CD4-positive, alpha-beta T cell (primary cell): Measurements from ENCODE around the gene DKKL1. TPM values are rescaled to one million over a fixed set of nuclear protein-coding genes. Genes with fewer than 3 reads are reported as not detected.

Experiments used
- ATAC-seq: fragments of 200-7000 bp; cut with Tn5 transposase; one replicate; pipeline ENCODE4 v1.10.0; 2022; ENCODE audit warnings: mild to moderate bottlenecking; ENCODE audit not compliant: poor library complexity
- CTCF ChIA-PET: fragments of 350-600 bp; sonication (Branson Sonifier 250); formaldehyde crosslinking; loops from one replicate; lab custom pipeline; 2021; ENCODE audit warnings: antibody characterized with exemption, inconsistent platforms; lab: Charles Lee
- POLR2A ChIA-PET: fragments of 350-600 bp; sonication (Branson Sonifier 250); formaldehyde crosslinking; loops from one replicate; lab custom pipeline; 2021; ENCODE audit warnings: antibody characterized with exemption, inconsistent platforms; lab: Charles Lee
- DNase-seq, 14 experiments: peaks; one replicate each; pipeline ENCODE4 v3.0.0-alpha.2; 2013 to 2020; ENCODE audit warnings: mixed read lengths in 2 of 14
- H3K27ac ChIP-seq, 2 donors: one replicate each; pipeline versions ENCODE4 v1.5.1 to v1.7.0; 2013; ENCODE audit warnings: low read length in 2 of 2, low read depth in 1 of 2, mild to moderate bottlenecking in 1 of 2
- H3K27me3 ChIP-seq, 2 experiments: 1 replicate in 1 of 2; 2 replicates in 1 of 2; pipeline versions ENCODE4 v1.6.1 to v1.7.0; 2013; ENCODE audit warnings: low read length in 2 of 2, control low read depth in 1 of 2, mild to moderate bottlenecking in 1 of 2, moderate library complexity in 1 of 2; ENCODE audit not compliant: insufficient read depth in 2 of 2, control insufficient read depth in 1 of 2
- H3K36me3 ChIP-seq: one replicate; pipeline ENCODE4 v1.6.1; 2013; ENCODE audit warnings: low read length, control low read depth; ENCODE audit not compliant: insufficient read depth
- H3K4me1 ChIP-seq: one replicate; pipeline ENCODE4 v1.6.1; 2013; ENCODE audit warnings: low read length, control low read depth; ENCODE audit not compliant: insufficient read depth
- H3K4me3 ChIP-seq: one replicate; pipeline ENCODE4 v1.5.1; 2013; ENCODE audit warnings: mild to moderate bottlenecking, low read length, moderate library complexity
- H3K9me3 ChIP-seq, 2 experiments: 1 replicate in 1 of 2; 2 replicates in 1 of 2; pipeline versions ENCODE4 v1.6.1 to v1.7.0; 2013; ENCODE audit warnings: low read length in 2 of 2, mild to moderate bottlenecking in 2 of 2, control low read depth in 1 of 2, moderate library complexity in 1 of 2; ENCODE audit not compliant: control insufficient read depth in 1 of 2, insufficient read depth in 1 of 2
- H3K27ac Mint-ChIP-seq: one replicate; pipeline ENCODE4 v1.8.0; 2020; ENCODE audit warnings: mixed read lengths
- H3K27me3 Mint-ChIP-seq: one replicate; pipeline ENCODE4 v1.8.0; 2021; ENCODE audit warnings: mixed read lengths
- H3K36me3 Mint-ChIP-seq: one replicate; pipeline ENCODE4 v1.8.0; 2021; ENCODE audit warnings: low read depth, mixed read lengths
- H3K4me1 Mint-ChIP-seq: one replicate; pipeline ENCODE4 v1.8.0; 2021; ENCODE audit warnings: low read depth, mixed read lengths
- H3K4me3 Mint-ChIP-seq: one replicate; pipeline ENCODE4 v1.8.0; 2020; ENCODE audit warnings: mild to moderate bottlenecking, mixed read lengths
- H3K9me3 Mint-ChIP-seq: one replicate; pipeline ENCODE4 v1.8.0; 2020; ENCODE audit warnings: mixed read lengths
- intact Hi-C, 2 experiments: fragments of 100-400 bp; cut with DNase I in 1 of 2; cut with micrococcal nuclease in 1 of 2; formaldehyde crosslinking; loops; one replicate each; pipeline versions ENCODE4 v1.15.1 to v1.9.0; 2023 to 2025; cut with DNase I, micrococcal nuclease
- total RNA-seq, 174 experiments: library from RNA in 2 of 174; stranded (reverse) in 2 of 174; gene quantifications; one replicate each; pipeline ENCODE4 v1.2.3 and lab custom pipeline; 2021 to 2026
- TF ChIP-seq, protein P1 (sequence below): fragments of 200-600 bp; IDR thresholded peaks from one replicate; pipeline ENCODE4 v1.8.0; 2022; ENCODE audit warnings: antibody characterized with exemption, mild to moderate bottlenecking

The DKKL1 gene
- total RNA-seq, 2 experiments from 2014 or later = not detected

- Histone ChIP-seq H3K9me3 (peaks cover 5 to 8% of the 10 kb centered on the region in 2 experiments), H3K36me3 (no peaks in the 10 kb centered on the region), H3K27ac (no peak overlapping the region), H3K4me3 (no peak overlapping the region), H3K27me3 (peaks cover 0 to 8% of the 10 kb centered on the region in 2 experiments), H3K4me1 (no peaks in the 10 kb centered on the region)
- ChIA-PET CTCF (no interaction called here), POLR2A (no interaction called here)
- Mint-ChIP-seq H3K36me3 (no peaks in the 10 kb centered on the region), H3K4me3 (no peak overlapping the region), H3K27me3 (peaks cover 7% of the 10 kb centered on the region), H3K9me3 (peaks cover 3% of the 10 kb centered on the region), H3K4me1 (no peaks in the 10 kb centered on the region), H3K27ac (no peak overlapping the region)
- ATAC-seq = no peak
- no peak for DNase-seq
- intact Hi-C loops = no loop called here
- TF ChIP-seq, protein P1, sequence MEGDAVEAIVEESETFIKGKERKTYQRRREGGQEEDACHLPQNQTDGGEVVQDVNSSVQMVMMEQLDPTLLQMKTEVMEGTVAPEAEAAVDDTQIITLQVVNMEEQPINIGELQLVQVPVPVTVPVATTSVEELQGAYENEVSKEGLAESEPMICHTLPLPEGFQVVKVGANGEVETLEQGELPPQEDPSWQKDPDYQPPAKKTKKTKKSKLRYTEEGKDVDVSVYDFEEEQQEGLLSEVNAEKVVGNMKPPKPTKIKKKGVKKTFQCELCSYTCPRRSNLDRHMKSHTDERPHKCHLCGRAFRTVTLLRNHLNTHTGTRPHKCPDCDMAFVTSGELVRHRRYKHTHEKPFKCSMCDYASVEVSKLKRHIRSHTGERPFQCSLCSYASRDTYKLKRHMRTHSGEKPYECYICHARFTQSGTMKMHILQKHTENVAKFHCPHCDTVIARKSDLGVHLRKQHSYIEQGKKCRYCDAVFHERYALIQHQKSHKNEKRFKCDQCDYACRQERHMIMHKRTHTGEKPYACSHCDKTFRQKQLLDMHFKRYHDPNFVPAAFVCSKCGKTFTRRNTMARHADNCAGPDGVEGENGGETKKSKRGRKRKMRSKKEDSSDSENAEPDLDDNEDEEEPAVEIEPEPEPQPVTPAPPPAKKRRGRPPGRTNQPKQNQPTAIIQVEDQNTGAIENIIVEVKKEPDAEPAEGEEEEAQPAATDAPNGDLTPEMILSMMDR = no peak
These were observed 14.8 kb downstream of the DKKL1 start for GRCh38 chr19:49378512-49378911.

GRCh38 chr19:49380391-49380790, 16.7 kb downstream of the DKKL1 start:
- Mint-ChIP-seq H3K27ac (no peak overlapping the region), H3K4me3 (no peak overlapping the region), H3K4me1 (no peaks in the 10 kb centered on the region), H3K27me3 (peaks cover 4% of the 10 kb centered on the region), H3K36me3 (no peaks in the 10 kb centered on the region), H3K9me3 (peaks cover 6% of the 10 kb centered on the region)
- Histone ChIP-seq H3K27ac (no peak overlapping the region), H3K4me1 (no peaks in the 10 kb centered on the region), H3K27me3 (peaks cover 0 to 8% of the 10 kb centered on the region in 2 experiments), H3K9me3 (peaks cover 0 to 8% of the 10 kb centered on the region in 2 experiments), H3K4me3 (no peak overlapping the region), H3K36me3 (no peaks in the 10 kb centered on the region)
- intact Hi-C loops = no loop called here
- no peak for DNase-seq
- ATAC-seq = no peak
- ChIA-PET CTCF (interaction anchor here (0.6 kb wide), 1 partner anchor 136 kb away, joined by 3 read pairs; no protein-coding TSS in a partner anchor), POLR2A (interaction anchor here (0.6 kb wide), 1 partner anchor 33 kb away, joined by 5 read pairs; no protein-coding TSS in a partner anchor)
- TF ChIP-seq, protein P1 = no peak

DNA sequence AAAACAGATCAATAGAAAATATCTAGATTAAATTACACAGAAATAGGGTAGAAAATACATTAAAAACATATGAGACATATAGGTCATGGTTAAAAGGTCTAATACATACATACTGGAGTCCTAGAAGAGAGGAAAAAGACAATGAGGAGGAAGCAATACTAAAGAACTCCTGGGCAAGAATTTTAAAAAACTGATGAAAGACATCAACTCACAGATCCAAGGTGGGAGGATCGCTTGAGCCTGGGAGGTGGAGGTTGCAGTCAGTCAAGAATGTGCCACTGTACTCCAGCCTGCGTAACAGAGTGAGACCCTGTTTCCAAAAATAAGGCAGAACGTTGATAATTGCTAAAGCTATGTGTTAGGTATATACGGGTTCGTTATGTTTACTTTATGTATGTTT, 19.0 kb downstream of the DKKL1 start:
- H3K9me3 ChIP-seq = peaks cover 0 to 8% of the 10 kb centered on the region in 2 experiments
- H3K27me3 Mint-ChIP-seq = no peaks in the 10 kb centered on the region

More for the DNA sequence above, 19.0 kb downstream of the DKKL1 start:
- Histone ChIP-seq H3K27ac (no peak overlapping the region), H3K27me3 (peaks cover 0 to 8% of the 10 kb centered on the region in 2 experiments), H3K4me3 (no peak overlapping the region), H3K4me1 (peaks cover 3% of the 10 kb centered on the region), H3K36me3 (no peaks in the 10 kb centered on the region)
- Mint-ChIP-seq H3K4me1 (peaks cover 5% of the 10 kb centered on the region), H3K27ac (no peak overlapping the region), H3K9me3 (peaks cover 6% of the 10 kb centered on the region), H3K4me3 (no peak overlapping the region), H3K36me3 (no peaks in the 10 kb centered on the region)
- ChIA-PET CTCF (interaction anchor here (0.8 kb wide), 1 partner anchor 383 kb away, joined by 3 read pairs; no protein-coding TSS in a partner anchor), POLR2A (no interaction called here)
- DNase-seq = no peak
- intact Hi-C loops = no loop called here
- TF ChIP-seq, protein P1 = no peak
- no peak for ATAC-seq
